ENCODE results near the gene NAA16.
"Not testable (repeated sequence)": the region's sequence is repeated elsewhere in the genome, so short reads cannot be mapped to it uniquely, and the experiment has no call there.

NAA16 gene

DNA sequence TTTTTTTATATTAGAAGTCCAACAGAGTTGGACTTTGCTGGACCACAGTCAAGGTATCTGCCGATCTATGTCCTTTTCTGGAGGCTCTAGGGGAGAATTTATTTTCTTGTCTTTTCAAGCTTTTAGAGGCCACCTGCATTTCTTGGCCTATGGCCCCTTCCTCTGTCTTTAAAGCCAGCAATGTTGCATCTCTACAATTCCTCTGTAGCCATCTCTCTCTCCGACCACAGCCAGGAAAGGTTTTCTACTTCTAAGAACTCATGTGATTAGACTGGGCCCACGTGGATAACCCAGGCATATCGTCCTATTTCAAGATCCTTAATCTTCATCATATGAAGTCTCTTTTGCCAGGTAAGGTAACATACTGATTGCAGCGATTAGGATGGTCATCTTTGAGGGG, 102.8 kb downstream of the NAA16 start:
- Mint-ChIP-seq H3K27ac (no peak overlapping the region), H3K4me1 (peaks cover 13% of the 10 kb centered on the region), H3K9me3 (peaks cover 5% of the 10 kb centered on the region), H3K4me3 (no peak overlapping the region), H3K27me3 (ENCODE audit: low read depth, poor library complexity) (peaks cover 8% of the 10 kb centered on the region), H3K36me3 (ENCODE audit: low read depth) (no peaks in the 10 kb centered on the region)
- TF ChIP-seq, protein P1, sequence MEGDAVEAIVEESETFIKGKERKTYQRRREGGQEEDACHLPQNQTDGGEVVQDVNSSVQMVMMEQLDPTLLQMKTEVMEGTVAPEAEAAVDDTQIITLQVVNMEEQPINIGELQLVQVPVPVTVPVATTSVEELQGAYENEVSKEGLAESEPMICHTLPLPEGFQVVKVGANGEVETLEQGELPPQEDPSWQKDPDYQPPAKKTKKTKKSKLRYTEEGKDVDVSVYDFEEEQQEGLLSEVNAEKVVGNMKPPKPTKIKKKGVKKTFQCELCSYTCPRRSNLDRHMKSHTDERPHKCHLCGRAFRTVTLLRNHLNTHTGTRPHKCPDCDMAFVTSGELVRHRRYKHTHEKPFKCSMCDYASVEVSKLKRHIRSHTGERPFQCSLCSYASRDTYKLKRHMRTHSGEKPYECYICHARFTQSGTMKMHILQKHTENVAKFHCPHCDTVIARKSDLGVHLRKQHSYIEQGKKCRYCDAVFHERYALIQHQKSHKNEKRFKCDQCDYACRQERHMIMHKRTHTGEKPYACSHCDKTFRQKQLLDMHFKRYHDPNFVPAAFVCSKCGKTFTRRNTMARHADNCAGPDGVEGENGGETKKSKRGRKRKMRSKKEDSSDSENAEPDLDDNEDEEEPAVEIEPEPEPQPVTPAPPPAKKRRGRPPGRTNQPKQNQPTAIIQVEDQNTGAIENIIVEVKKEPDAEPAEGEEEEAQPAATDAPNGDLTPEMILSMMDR (IDR thresholded peaks at IDR 0.05) = no peak
- DNase-seq = no peak

- Mint-ChIP-seq H3K4me3 (no peak overlapping the region), H3K27ac (no peak overlapping the region), H3K4me1 (peaks cover 13% of the 10 kb centered on the region), H3K9me3 (peaks cover 5% of the 10 kb centered on the region), H3K36me3 (ENCODE audit: low read depth) (no peaks in the 10 kb centered on the region), H3K27me3 (ENCODE audit: low read depth, poor library complexity) (peaks cover 10% of the 10 kb centered on the region)
- TF ChIP-seq, protein P1 (IDR thresholded peaks at IDR 0.05) = no peak
- no peak for DNase-seq
Observed at GRCh38 chr13:41416276-41416675, 105.2 kb downstream of the NAA16 start.

- Mint-ChIP-seq H3K36me3 (ENCODE audit: low read depth) (no peaks in the 10 kb centered on the region), H3K4me3 (no peak overlapping the region), H3K4me1 (peaks cover 3% of the 10 kb centered on the region), H3K27me3 (ENCODE audit: low read depth, poor library complexity) (peaks cover 14% of the 10 kb centered on the region), H3K27ac (no peak overlapping the region), H3K9me3 (peaks cover 5% of the 10 kb centered on the region)
- no peak for DNase-seq
- TF ChIP-seq, protein P1 (IDR thresholded peaks at IDR 0.05) = no peak
Observed at GRCh38 chr13:41418027-41418426, 107.0 kb downstream of the NAA16 start.

DNA sequence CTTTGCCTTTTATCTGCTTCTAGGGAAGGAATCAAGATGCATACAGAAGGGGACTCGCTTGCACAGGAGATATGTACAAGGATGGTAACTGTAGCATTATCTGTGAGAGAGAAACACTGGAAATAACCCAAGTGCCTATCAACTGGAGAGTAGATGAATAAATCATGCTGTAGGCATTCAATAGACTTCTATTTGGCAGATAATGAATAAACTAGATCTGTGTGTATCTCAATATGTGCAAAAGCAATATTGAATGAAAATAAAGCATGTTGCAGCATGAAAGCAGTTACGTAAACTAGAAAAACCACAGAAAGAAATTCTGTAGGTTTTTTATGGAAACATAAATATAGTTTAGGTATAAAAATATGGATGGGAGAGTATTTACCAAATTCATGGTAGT, 107.7 kb downstream of the NAA16 start:
- H3K36me3 Mint-ChIP-seq (ENCODE audit: low read depth) = no peaks in the 10 kb centered on the region
- TF ChIP-seq, protein P1 (IDR thresholded peaks at IDR 0.05) = no peak
- DNase-seq = no peak
- H3K27ac Mint-ChIP-seq = no peak overlapping the region
- H3K9me3 Mint-ChIP-seq = peaks cover 5% of the 10 kb centered on the region
- peaks cover 14% of the 10 kb centered on the region for H3K27me3 Mint-ChIP-seq (ENCODE audit: low read depth, poor library complexity)
- H3K4me3 Mint-ChIP-seq = no peak overlapping the region
- H3K4me1 Mint-ChIP-seq = peaks cover 1% of the 10 kb centered on the region

GRCh38 chr13:41419206-41419605, 108.1 kb downstream of the NAA16 start:
- TF ChIP-seq, protein P1 (IDR thresholded peaks at IDR 0.05) = no peak
- Mint-ChIP-seq H3K27ac (no peak overlapping the region), H3K4me3 (no peak overlapping the region), H3K36me3 (ENCODE audit: low read depth) (no peaks in the 10 kb centered on the region), H3K9me3 (peaks cover 5% of the 10 kb centered on the region), H3K4me1 (peaks cover 6% of the 10 kb centered on the region), H3K27me3 (ENCODE audit: low read depth, poor library complexity) (peaks cover 14% of the 10 kb centered on the region)
- DNase-seq = no peak

GRCh38 chr13:41420146-41420545, 109.1 kb downstream of the NAA16 start:
- H3K27ac Mint-ChIP-seq = no peak overlapping the region
- H3K4me1 Mint-ChIP-seq = peaks cover 8% of the 10 kb centered on the region
- no peak for DNase-seq
- H3K9me3 Mint-ChIP-seq = peaks cover 5% of the 10 kb centered on the region
- H3K27me3 Mint-ChIP-seq (ENCODE audit: low read depth, poor library complexity) = peaks cover 14% of the 10 kb centered on the region
- TF ChIP-seq, protein P1 (IDR thresholded peaks at IDR 0.05) = no peak
- no peaks in the 10 kb centered on the region for H3K36me3 Mint-ChIP-seq (ENCODE audit: low read depth)
- H3K4me3 Mint-ChIP-seq = no peak overlapping the region

- peaks cover 18% of the 10 kb centered on the region for H3K27me3 Mint-ChIP-seq (ENCODE audit: low read depth, poor library complexity)
Observed at GRCh38 chr13:41421330-41421729, 110.3 kb downstream of the NAA16 start.

GRCh38 chr13:41421983-41422382, 110.9 kb downstream of the NAA16 start:
- H3K27ac Mint-ChIP-seq; H3K9me3 Mint-ChIP-seq; H3K36me3 Mint-ChIP-seq (ENCODE audit: low read depth); H3K4me3 Mint-ChIP-seq; DNase-seq; H3K4me1 Mint-ChIP-seq: not testable (repeated sequence)
- H3K27me3 Mint-ChIP-seq (ENCODE audit: low read depth, poor library complexity) = peaks cover 19% of the 10 kb centered on the region

More at GRCh38 chr13:41421330-41421729, 110.3 kb downstream of the NAA16 start:
- not testable (repeated sequence) for H3K27ac Mint-ChIP-seq; DNase-seq; H3K36me3 Mint-ChIP-seq (ENCODE audit: low read depth); H3K4me3 Mint-ChIP-seq; H3K9me3 Mint-ChIP-seq; H3K4me1 Mint-ChIP-seq

DNA sequence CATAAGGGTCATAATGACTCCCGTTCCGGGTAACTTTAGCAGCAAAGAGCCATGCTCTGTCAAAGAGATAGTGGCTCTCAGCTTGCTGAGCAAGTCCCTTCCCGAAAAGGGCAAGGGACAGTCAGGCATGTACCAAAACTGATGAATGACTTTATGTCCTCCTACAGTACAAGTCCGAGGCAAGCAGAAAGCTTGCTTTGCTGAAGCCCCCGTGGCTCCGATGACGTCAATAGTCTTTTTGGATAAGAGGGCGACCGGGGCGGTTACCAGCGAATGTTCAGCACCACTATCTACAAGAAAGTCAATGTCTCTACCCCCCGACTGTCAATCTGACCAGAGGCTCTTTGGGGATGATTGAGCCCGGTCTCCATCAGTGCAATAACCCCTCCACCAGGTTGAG, 112.2 kb downstream of the NAA16 start:
- Mint-ChIP-seq H3K9me3 (peaks cover 11% of the 10 kb centered on the region), H3K27me3 (ENCODE audit: low read depth, poor library complexity) (peaks cover 32% of the 10 kb centered on the region)
- H3K27ac Mint-ChIP-seq; H3K36me3 Mint-ChIP-seq (ENCODE audit: low read depth); H3K4me1 Mint-ChIP-seq; H3K4me3 Mint-ChIP-seq; DNase-seq: not testable (repeated sequence)
